ENCODE data around the gene PCDHGA1. TPM values are rescaled to one million over a fixed set of nuclear protein-coding genes. Genes with fewer than 3 reads are reported as not detected.

The PCDHGA1 gene
- total and polyA plus RNA-seq, 2 donors (not counting 1 experiment from before 2014, with no cell fraction given) = 0.06 to 0.64 TPM

DNA sequence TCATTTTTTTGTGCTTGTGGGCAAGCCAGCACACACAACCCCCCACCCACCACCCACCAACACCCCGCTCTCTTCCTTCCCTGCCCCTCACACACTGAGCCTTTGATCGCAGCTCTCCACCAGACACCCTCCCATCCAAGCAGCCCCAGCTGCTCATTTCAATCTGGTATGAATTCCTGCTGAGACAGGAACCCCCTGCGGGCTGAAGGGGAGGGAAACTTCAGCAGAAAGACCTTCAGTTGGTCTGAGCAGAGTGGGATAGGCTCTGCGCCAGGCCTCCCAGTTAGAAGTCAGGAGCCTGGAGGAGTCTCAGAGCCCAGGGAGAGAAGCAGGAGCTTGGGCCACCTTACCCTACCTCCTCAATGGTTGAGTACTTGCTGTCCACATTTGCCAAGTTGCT, 165.7 kb downstream of the PCDHGA1 start:
- POLR2A ChIA-PET = no interaction called here
- peaks cover 23% of the 10 kb centered on the region for H3K27me3 Mint-ChIP-seq
- DNase-seq (no peak), ATAC-seq (ENCODE audit: low read depth) (no peak)
- H3K4me1 Mint-ChIP-seq = peaks cover 14% of the 10 kb centered on the region
- intact Hi-C loops (cut with micrococcal nuclease) = no loop called here
- Histone ChIP-seq H3K36me3 (replicated peaks in 1 of 2; ENCODE audit: control extremely low read depth in 1 of 2, control insufficient read depth in 1 of 2, extremely low read depth in 1 of 2, insufficient read depth in 2 of 2, low read length in 1 of 2) (no peaks in the 10 kb centered on the region), H3K79me2 (ENCODE audit: control insufficient read depth, insufficient read depth, low read length) (no peaks in the 10 kb centered on the region), H2AFZ (ENCODE audit: insufficient read depth, low read depth, low read length, poor library complexity, severe bottlenecking) (no peak overlapping the region), H3K4me3 (ENCODE audit: control extremely low read depth in 1 of 5, extremely low read depth in 1 of 5, insufficient read depth in 1 of 5, low read depth in 2 of 5, low read length in 4 of 5) (no peak overlapping the region), H4K20me1 (ENCODE audit: control insufficient read depth, insufficient read depth, low read length, poor library complexity, severe bottlenecking) (no peaks in the 10 kb centered on the region), H3K9ac (ENCODE audit: low read length) (no peak overlapping the region), H3K27me3 (replicated peaks in 1 of 4; ENCODE audit: control extremely low read depth in 1 of 4, control insufficient read depth in 3 of 4, insufficient read depth in 4 of 4, low read length in 3 of 4) (peaks cover 0 to 36% (median 13%) of the 10 kb centered on the region in 4 experiments), H3K9me3 (ENCODE audit: control extremely low read depth in 1 of 3, control insufficient read depth in 2 of 3, insufficient read depth in 1 of 3, low read length in 2 of 3) (peaks cover 0 to 14% (median 0%) of the 10 kb centered on the region in 3 donors), H3K4me2 (replicated peaks; ENCODE audit: low read depth, low read length, poor library complexity, severe bottlenecking) (no peak overlapping the region), H3K27ac (ENCODE audit: low read length in 2 of 2) (no peak overlapping the region), H3K4me1 (ENCODE audit: control insufficient read depth in 2 of 2, insufficient read depth in 2 of 2, low read length in 2 of 2) (peaks cover 16 to 18% of the 10 kb centered on the region in 2 donors)
- H3K4me3 Mint-ChIP-seq = no peak overlapping the region
- 79% methylated on average over 3 of the region's 4 CpGs for WGBS (ENCODE audit: insufficient coverage)
- CTCF ChIA-PET = interaction anchor here (0.7 kb wide), 1 partner anchor 13 kb away, joined by 3 read pairs; no protein-coding TSS in a partner anchor
- H3K9me3 Mint-ChIP-seq (ENCODE audit: insufficient read depth) = no peaks in the 10 kb centered on the region
- no peak for TF ChIP-seq EZH2 (IDR thresholded peaks at IDR 0.05; ENCODE audit: borderline replicate concordance, insufficient read depth, low read depth, low read length, poor library complexity, severe bottlenecking)
- TF ChIP-seq, protein P1, sequence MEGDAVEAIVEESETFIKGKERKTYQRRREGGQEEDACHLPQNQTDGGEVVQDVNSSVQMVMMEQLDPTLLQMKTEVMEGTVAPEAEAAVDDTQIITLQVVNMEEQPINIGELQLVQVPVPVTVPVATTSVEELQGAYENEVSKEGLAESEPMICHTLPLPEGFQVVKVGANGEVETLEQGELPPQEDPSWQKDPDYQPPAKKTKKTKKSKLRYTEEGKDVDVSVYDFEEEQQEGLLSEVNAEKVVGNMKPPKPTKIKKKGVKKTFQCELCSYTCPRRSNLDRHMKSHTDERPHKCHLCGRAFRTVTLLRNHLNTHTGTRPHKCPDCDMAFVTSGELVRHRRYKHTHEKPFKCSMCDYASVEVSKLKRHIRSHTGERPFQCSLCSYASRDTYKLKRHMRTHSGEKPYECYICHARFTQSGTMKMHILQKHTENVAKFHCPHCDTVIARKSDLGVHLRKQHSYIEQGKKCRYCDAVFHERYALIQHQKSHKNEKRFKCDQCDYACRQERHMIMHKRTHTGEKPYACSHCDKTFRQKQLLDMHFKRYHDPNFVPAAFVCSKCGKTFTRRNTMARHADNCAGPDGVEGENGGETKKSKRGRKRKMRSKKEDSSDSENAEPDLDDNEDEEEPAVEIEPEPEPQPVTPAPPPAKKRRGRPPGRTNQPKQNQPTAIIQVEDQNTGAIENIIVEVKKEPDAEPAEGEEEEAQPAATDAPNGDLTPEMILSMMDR (IDR thresholded peaks at IDR 0.05) = no peak
- H3K27ac Mint-ChIP-seq = no peak overlapping the region

GRCh38 chr5:141501761-141502160, 171.4 kb downstream of the PCDHGA1 start:
- ChIA-PET CTCF (interaction anchor here (0.8 to 4.2 kb wide), 2 partner anchors 11 to 13 kb away, joined by 3 to 15 read pairs; no protein-coding TSS in a partner anchor), POLR2A (no interaction called here)
- peaks cover 6% of the 10 kb centered on the region for H3K27me3 Mint-ChIP-seq
- Histone ChIP-seq H3K9me3 (ENCODE audit: control extremely low read depth in 1 of 3, control insufficient read depth in 2 of 3, insufficient read depth in 1 of 3, low read length in 2 of 3) (no peaks in the 10 kb centered on the region), H3K4me2 (replicated peaks; ENCODE audit: low read depth, low read length, poor library complexity, severe bottlenecking) (no peak overlapping the region), H4K20me1 (ENCODE audit: control insufficient read depth, insufficient read depth, low read length, poor library complexity, severe bottlenecking) (no peaks in the 10 kb centered on the region), H3K4me1 (ENCODE audit: control insufficient read depth in 2 of 2, insufficient read depth in 2 of 2, low read length in 2 of 2) (peaks cover 0 to 3% of the 10 kb centered on the region in 2 donors), H3K4me3 (ENCODE audit: control extremely low read depth in 1 of 5, extremely low read depth in 1 of 5, insufficient read depth in 1 of 5, low read depth in 2 of 5, low read length in 4 of 5) (no peak overlapping the region), H3K9ac (ENCODE audit: low read length) (no peak overlapping the region), H3K27me3 (replicated peaks in 1 of 4; ENCODE audit: control extremely low read depth in 1 of 4, control insufficient read depth in 3 of 4, insufficient read depth in 4 of 4, low read length in 3 of 4) (no peaks in the 10 kb centered on the region), H3K27ac (ENCODE audit: low read length in 2 of 2) (no peak overlapping the region), H3K79me2 (ENCODE audit: control insufficient read depth, insufficient read depth, low read length) (no peaks in the 10 kb centered on the region), H2AFZ (ENCODE audit: insufficient read depth, low read depth, low read length, poor library complexity, severe bottlenecking) (no peak overlapping the region), H3K36me3 (replicated peaks in 1 of 2; ENCODE audit: control extremely low read depth in 1 of 2, control insufficient read depth in 1 of 2, extremely low read depth in 1 of 2, insufficient read depth in 2 of 2, low read length in 1 of 2) (no peaks in the 10 kb centered on the region)
- intact Hi-C loops (cut with micrococcal nuclease) = no loop called here
- DNase-seq (no peak), ATAC-seq (ENCODE audit: low read depth) (no peak)
- H3K27ac Mint-ChIP-seq = no peak overlapping the region
- H3K9me3 Mint-ChIP-seq (ENCODE audit: insufficient read depth) = no peaks in the 10 kb centered on the region
- WGBS (ENCODE audit: insufficient coverage) = 98% methylated on average over 3 of the region's 7 CpGs
- H3K4me1 Mint-ChIP-seq = peaks cover 7% of the 10 kb centered on the region
- H3K4me3 Mint-ChIP-seq = no peak overlapping the region
- TF ChIP-seq EZH2 (IDR thresholded peaks at IDR 0.05; ENCODE audit: borderline replicate concordance, insufficient read depth, low read depth, low read length, poor library complexity, severe bottlenecking) = no peak
- TF ChIP-seq, protein P1 (IDR thresholded peaks at IDR 0.05) = no peak
